Osteoblast (primary cell): ENCODE data around the gene ANKRD13B. TPM values are rescaled to one million over a fixed set of nuclear protein-coding genes. Genes with fewer than 3 reads are reported as not detected.

Experiments used
- DNase-seq: peaks from one replicate; pipeline ENCODE4 v3.0.0; 2011; ENCODE audit warnings: low spot score, mixed read lengths; ENCODE audit not compliant: insufficient read length; ENCODE audit errors: missing footprints
- H2AFZ ChIP-seq: 2 replicates; pipeline ENCODE4 v1.6.0; 2011; ENCODE audit warnings: mild to moderate bottlenecking, low read length
- H3K27ac ChIP-seq: 2 replicates; pipeline ENCODE4 v1.5.1; 2011; ENCODE audit warnings: mild to moderate bottlenecking, low read depth, low read length, moderate library complexity
- H3K27me3 ChIP-seq: 2 replicates; pipeline ENCODE4 v1.6.0; 2012; ENCODE audit warnings: mild to moderate bottlenecking, control low read depth, inconsistent platforms, low read length, moderate library complexity; ENCODE audit not compliant: insufficient read depth
- H3K36me3 ChIP-seq: 2 replicates; pipeline ENCODE4 v1.5.1; 2011; ENCODE audit warnings: mild to moderate bottlenecking, low read length, control low read depth, moderate library complexity; ENCODE audit not compliant: insufficient read depth
- H3K4me1 ChIP-seq: 2 replicates; pipeline ENCODE4 v1.5.1; 2011; ENCODE audit warnings: mild to moderate bottlenecking, low read length, control low read depth, moderate library complexity; ENCODE audit not compliant: insufficient read depth
- H3K4me2 ChIP-seq: 2 replicates; pipeline ENCODE4 v1.6.0; 2011; ENCODE audit warnings: mild to moderate bottlenecking, low read length; ENCODE audit not compliant: insufficient read depth
- H3K4me3 ChIP-seq: fragments of 200-600 bp; sonication (generic); 3 replicates; pipeline ENCODE4 v1.5.1; 2012; ENCODE audit warnings: mild to moderate bottlenecking, low read length, inconsistent platforms; ENCODE audit not compliant: insufficient read depth
- H3K79me2 ChIP-seq: 2 replicates; pipeline ENCODE4 v1.6.0; 2012; ENCODE audit warnings: mild to moderate bottlenecking, low read length, control low read depth, inconsistent platforms; ENCODE audit not compliant: insufficient read depth
- H3K9me3 ChIP-seq: 2 replicates; pipeline ENCODE4 v1.5.1; 2011; ENCODE audit warnings: low read depth, low read length, control low read depth
- H4K20me1 ChIP-seq: 2 replicates; pipeline ENCODE4 v1.6.0; 2012; ENCODE audit warnings: mild to moderate bottlenecking, low read length, control low read depth; ENCODE audit not compliant: insufficient read depth
- CTCF ChIP-seq: IDR thresholded peaks from 2 replicates; pipeline ENCODE4 v1.5.1; 2011; ENCODE audit warnings: mild to moderate bottlenecking, low read depth, low read length, moderate library complexity; ENCODE audit errors: extremely low read depth
- total RNA-seq: library from RNA; depleted of rRNA; stranded (reverse); fragments of >200 nt; gene quantifications from 2 replicates; pipeline ENCODE4 v1.2.3, GENCODE V29; 2012

The ANKRD13B gene
- total RNA-seq, 1 donor: 18.5 TPM

- Histone ChIP-seq H3K27me3 (no peaks in the 10 kb centered on the region), H4K20me1 (no peaks in the 10 kb centered on the region), H3K4me3 (no peak overlapping the region), H3K4me1 (peaks cover 27% of the 10 kb centered on the region), H3K79me2 (no peaks in the 10 kb centered on the region), H3K9me3 (no peaks in the 10 kb centered on the region), H3K4me2 (no peak overlapping the region), H2AFZ (no peak overlapping the region), H3K36me3 (no peaks in the 10 kb centered on the region), H3K27ac (peak overlapping the region; percentile 25)
- DNase-seq: no peak
- no peak for TF ChIP-seq CTCF
These were observed 47.5 kb downstream of the ANKRD13B start for GRCh38 chr17:29640413-29640812.

- no peak overlapping the region for H3K4me2 ChIP-seq
- H3K27ac ChIP-seq: peak overlapping the region; percentile 25
- H3K36me3 ChIP-seq: no peaks in the 10 kb centered on the region
- peaks cover 34% of the 10 kb centered on the region for H3K4me1 ChIP-seq
- TF ChIP-seq CTCF: no peak
- no peaks in the 10 kb centered on the region for H3K79me2 ChIP-seq
- H3K27me3 ChIP-seq: no peaks in the 10 kb centered on the region
- H4K20me1 ChIP-seq: no peaks in the 10 kb centered on the region
- no peak for DNase-seq
- no peak overlapping the region for H3K4me3 ChIP-seq
- no peak overlapping the region for H2AFZ ChIP-seq
- no peaks in the 10 kb centered on the region for H3K9me3 ChIP-seq
These were observed 48.2 kb downstream of the ANKRD13B start for GRCh38 chr17:29640981-29641642.

- Histone ChIP-seq H3K27me3 (no peaks in the 10 kb centered on the region), H3K4me3 (no peak overlapping the region), H4K20me1 (no peaks in the 10 kb centered on the region), H2AFZ (no peak overlapping the region), H3K9me3 (no peaks in the 10 kb centered on the region), H3K4me2 (no peak overlapping the region), H3K27ac (no peak overlapping the region), H3K79me2 (no peaks in the 10 kb centered on the region), H3K36me3 (no peaks in the 10 kb centered on the region), H3K4me1 (peaks cover 35% of the 10 kb centered on the region)
- TF ChIP-seq CTCF: no peak
- DNase-seq: no peak
These were observed 49.3 kb downstream of the ANKRD13B start for GRCh38 chr17:29642171-29642611.

GRCh38 chr17:29643817-29644160 lies 50.9 kb downstream of the ANKRD13B start:
- Histone ChIP-seq H3K36me3 (no peaks in the 10 kb centered on the region), H3K27me3 (no peaks in the 10 kb centered on the region), H3K4me2 (no peak overlapping the region), H3K27ac (no peak overlapping the region), H3K4me1 (peaks cover 35% of the 10 kb centered on the region), H4K20me1 (no peaks in the 10 kb centered on the region), H2AFZ (no peak overlapping the region), H3K9me3 (no peaks in the 10 kb centered on the region), H3K79me2 (no peaks in the 10 kb centered on the region), H3K4me3 (no peak overlapping the region)
- no peak for TF ChIP-seq CTCF
- no peak for DNase-seq
